Head of caudate nucleus (tissue), 42 donors: Measurements from ENCODE around the gene PROM1.

Experiments
- DNase-seq, 42 donors: peaks; one replicate each; pipeline versions ENCODE4 v3.0.0 to v3.0.0-alpha.2; 2020 to 2021; ENCODE audit warnings: mixed read lengths in 7 of 42
- intact Hi-C: fragments of 100-400 bp; cut with DNase I; formaldehyde crosslinking; loops from one replicate; pipeline ENCODE4 v1.15.0; 2022

The PROM1 gene

DNA sequence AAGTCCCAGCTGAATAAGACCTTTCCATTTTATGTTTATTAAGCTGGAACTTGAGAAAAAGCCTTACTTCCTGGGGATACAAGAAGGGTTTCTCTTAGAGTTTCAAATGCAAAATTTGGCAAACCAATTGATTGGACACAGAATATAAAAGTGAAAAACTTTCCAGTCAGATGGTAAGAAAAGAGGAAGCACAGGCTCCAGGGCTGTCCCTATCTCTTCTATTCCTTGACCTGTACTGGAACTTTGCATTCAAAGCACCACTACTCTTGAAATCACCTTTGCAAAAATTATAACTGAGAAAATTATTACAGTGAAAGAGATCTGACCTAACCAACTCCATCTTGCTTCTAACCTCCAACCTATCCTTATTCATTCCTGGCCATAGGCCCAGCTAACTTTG lies 11.7 kb downstream of the PROM1 start:
- peak in 1 of 42 donors; percentile 7 for DNase-seq
- intact Hi-C loops, result no loop called here

DNA sequence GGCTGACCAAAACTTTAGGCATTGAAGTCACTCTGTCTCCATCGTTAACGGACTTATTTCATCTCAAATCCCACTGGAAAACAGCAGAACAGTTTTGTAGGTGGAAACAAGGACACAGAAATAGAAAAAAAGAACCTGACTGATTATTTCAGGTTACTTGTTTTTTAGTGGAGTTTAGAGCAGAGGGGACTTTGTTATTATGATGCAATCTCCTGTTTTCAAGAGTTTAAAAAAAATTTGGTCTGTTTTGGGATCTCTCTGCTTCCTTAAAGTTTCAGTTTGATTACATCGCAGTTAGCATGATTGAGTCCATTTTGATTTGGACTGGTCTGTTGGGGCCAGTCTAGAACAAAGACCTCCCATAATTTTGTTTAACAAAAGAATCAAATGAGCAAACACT lies 13.6 kb downstream of the PROM1 start:
- intact Hi-C loops, result no loop called here

DNA sequence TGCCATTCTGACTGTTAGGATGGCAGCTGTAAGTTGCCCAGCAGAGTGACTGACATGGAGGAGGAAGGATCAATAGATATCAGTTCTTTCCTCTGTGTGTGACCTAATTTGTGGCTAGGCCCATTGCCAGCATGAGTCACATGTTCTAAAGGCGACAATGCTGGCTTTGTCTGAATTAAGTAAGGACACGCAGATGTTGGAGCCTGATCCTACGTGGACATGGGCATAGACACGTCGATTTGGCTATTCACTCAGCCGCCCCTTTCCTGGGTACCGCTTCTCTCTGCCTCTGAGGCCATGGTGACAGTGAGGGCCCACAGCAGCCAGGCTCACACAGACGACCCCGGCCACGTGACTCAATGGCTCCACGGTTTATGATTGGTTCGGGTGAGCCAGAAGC lies 16.3 kb downstream of the PROM1 start:
- DNase-seq, result peak; percentile 11 to 85 (median 64)
- intact Hi-C loops, result no loop called here

More for the DNA sequence above, 13.6 kb downstream of the PROM1 start:
- no peak for DNase-seq

DNA sequence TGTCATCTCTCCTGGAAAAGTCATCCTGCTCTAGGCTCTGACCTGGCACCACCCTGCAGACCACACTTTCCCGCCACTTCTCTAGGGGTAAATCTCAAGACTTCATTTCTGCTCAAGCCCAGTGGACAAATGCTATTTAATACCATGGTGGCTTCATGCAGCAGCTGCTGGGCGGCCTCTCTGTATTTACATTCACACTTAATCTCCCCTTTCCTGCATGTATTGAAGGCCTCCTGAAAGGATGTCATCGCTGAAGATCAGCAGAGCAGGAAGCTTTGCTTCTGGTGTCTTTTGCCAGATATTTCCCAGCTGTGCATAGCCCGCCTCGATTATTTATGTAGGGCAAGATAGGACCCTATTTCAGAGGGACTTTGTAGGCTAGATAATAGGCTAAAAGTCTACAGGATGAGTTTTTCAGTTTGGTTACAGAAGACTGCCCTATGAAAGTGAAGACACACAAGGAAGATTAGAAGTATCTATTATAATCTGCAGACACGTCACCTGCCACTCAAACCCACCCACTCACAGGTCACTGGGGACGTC lies 17.2 kb downstream of the PROM1 start:
- intact Hi-C loops, result no loop called here
- DNase-seq, result peak in 1 of 42 donors; percentile 39

DNA sequence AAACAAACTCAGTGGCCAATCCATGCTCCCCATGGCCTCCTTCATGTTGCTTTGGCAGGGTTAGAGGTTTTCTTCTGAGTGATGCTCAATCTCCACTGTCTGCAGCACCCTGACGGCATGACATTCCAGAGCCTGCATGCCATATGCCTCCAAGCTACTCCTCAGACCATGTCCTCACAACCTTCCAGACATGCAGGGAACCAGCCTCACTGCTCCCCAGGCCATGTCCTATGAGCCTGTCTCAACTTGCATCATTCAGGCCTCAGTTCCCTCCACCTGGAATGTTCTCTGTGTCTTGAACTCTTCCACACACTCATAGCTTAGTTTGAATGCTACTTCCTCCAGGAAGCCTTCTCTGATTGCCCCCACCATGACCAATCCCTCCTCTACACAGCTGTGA lies 18.8 kb downstream of the PROM1 start:
- intact Hi-C loops, result no loop called here
- no peak for DNase-seq

DNA sequence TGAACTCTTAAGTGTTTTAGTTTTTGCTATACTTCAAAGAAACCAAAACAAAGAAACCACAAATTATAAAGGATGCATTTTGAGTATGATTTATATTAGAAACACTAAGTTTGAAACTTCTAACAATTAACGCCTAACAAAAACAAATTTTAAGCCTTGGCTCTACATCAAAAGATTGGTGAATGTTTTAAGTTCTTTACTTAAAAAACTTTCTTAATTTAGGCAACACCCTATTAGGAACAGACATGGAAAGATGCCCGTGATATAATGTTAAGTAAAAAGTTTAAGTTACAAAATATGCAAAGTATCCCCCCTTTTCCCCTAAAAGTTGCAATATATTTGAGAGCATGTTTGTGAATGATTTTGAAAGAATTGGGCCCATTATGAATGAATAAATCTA lies 21.2 kb downstream of the PROM1 start:
- intact Hi-C loops, result no loop called here
- no peak for DNase-seq

DNA sequence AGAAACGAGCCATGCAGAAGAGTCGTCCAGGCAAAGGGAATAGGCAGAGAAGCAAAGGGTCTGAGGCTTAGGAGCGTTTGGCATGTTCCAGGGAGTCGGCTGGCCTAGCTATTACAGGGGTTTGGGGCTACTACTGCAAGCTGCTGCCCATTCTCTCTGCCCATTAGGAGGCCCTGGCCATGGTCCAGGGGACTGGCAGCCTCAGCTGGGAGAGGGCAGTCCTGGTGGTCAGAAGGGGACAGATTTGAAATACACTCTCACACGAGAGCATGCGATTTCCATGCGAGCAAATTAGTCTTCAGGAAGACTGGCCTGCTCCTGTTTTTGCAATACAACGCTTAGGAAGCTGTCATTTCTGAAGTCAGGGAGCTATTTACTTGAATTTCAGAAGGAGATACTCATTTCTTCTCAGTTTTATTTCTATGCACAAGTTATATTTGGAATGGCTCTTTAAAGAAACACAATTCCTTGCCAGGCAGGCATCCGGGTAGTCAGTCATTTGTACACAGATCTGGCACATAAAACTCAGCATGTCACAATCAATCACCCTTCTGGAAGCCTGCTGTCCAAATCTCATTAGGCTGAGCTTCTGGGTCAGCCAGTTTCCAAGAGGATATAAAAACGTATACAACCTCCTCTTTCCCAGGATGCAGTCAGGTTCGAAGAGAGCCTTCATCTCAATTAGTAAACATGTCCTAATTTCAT lies 27.0 kb downstream of the PROM1 start:
- intact Hi-C loops, result no loop called here
- DNase-seq, result peak in 33 of 42 donors; percentile 11 to 66 (median 34)

DNA sequence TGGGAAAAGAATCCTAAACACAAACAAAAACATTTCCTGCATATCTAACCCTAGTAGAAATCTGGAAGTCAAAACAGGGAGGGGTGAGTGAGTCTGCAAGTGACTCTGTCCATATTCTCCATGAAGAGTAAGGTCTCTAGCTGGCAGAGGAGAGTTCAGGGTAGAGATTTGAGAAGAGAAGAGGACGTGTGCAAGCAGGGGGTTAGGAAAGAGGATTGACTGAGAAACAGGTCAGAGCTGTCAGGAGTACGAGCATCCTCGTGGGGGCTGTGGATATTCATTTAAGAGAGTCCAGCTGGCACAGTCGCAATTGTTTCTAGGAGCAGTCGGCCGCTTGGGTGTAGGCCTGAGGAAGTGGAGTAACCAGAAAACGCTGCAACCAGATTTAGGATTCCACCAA lies 27.9 kb downstream of the PROM1 start:
- intact Hi-C loops, result no loop called here
- peak in 3 of 42 donors; percentile 11 to 23 (median 11) for DNase-seq

DNA sequence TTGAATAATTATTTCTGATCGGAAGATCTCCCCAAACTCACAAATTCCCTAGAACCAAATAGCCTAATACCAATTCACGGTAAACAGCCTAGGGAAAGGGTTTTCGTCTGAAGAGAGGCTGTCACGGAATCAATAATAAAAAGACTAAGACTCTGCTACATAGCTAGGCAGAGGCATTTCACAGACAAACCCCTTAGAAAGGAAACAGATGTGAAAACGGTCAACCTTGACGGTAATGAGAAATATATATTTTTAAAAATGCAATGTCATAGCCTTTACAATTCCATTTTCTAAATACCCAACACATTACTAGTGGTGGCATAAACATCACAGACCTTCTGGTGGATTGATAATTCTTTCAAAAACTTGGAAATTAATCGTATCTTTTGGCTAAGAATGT lies 28.4 kb downstream of the PROM1 start:
- intact Hi-C loops, result no loop called here
- no peak for DNase-seq

DNA sequence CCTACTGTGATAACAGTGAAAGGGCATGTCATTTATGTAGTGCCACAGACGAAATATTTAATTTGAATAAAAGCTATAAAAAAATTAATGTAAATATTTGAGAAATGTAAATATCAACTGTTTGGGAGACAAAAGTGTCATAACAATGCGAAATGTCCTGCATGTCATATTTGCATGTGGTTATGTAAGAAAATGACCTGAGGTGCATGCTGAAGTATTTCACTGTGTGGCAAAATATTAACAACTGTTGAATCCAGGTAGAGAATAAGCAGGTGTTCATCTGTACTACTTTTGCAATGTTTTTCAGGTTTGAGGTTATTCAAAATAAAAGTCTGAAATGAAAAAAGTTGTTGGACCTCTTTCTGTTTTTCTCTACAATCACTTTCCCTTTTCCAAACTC lies 30.9 kb downstream of the PROM1 start:
- intact Hi-C loops, result no loop called here

DNA sequence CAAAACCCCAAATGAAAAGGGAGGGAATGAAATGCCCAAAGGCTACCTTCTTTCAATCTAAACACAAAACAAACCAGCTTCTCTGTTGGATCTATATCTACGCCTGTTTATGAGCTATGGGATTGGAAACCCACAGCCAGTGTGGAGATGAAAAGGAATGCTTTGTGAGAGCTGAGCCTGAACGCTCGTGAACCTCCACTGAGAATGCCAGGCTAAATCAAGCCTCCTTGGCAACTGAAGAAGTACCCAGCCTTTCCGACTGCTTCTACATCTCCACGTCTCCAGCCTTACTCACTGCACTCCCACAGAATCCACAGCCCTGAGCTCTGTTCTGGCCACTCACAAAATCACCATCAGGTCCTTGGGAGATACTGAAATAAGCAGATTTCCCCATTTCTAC lies 31.8 kb downstream of the PROM1 start:
- DNase-seq, result peak in 1 of 42 donors; percentile 16
- intact Hi-C loops, result no loop called here

More for the DNA sequence above, 30.9 kb downstream of the PROM1 start:
- DNase-seq, result no peak

DNA sequence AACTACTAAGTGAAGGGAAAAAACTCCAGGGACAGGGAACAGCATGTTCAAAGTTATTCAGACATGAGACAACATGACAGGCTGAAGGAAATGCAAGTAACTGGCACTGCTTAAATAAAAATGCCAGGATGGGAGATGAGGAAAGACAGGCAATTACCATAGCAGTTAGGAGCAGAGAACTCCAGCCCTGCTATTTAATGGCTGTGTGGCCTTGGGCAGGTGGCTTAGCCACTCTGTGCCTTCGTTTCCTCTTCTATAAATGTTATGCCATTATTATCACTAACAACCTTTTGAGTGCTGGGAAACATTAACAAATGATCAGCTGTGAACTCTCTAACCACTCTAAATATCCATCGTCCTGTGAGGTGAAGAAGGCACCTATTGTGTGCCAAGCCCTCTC lies 32.7 kb downstream of the PROM1 start:
- intact Hi-C loops, result no loop called here
- no peak for DNase-seq

DNA sequence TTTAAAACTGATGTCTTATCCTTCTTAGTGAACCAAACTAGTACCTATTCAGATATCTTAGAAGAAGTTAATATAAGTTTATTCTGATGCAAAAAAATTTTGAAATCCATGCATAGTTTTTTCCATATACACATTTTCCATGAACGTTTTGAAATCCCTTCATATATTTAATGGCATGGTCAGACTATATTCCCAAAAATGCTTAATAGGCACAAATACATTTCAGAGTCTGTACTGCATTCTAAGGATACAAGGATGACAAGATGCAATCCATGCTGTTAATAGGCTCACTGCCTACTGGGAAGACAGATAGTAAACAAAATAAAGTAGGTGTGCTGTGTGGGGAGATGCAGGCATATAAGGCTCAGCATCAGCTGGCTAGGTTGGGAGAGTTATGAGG lies 33.2 kb downstream of the PROM1 start:
- no peak for DNase-seq

DNA sequence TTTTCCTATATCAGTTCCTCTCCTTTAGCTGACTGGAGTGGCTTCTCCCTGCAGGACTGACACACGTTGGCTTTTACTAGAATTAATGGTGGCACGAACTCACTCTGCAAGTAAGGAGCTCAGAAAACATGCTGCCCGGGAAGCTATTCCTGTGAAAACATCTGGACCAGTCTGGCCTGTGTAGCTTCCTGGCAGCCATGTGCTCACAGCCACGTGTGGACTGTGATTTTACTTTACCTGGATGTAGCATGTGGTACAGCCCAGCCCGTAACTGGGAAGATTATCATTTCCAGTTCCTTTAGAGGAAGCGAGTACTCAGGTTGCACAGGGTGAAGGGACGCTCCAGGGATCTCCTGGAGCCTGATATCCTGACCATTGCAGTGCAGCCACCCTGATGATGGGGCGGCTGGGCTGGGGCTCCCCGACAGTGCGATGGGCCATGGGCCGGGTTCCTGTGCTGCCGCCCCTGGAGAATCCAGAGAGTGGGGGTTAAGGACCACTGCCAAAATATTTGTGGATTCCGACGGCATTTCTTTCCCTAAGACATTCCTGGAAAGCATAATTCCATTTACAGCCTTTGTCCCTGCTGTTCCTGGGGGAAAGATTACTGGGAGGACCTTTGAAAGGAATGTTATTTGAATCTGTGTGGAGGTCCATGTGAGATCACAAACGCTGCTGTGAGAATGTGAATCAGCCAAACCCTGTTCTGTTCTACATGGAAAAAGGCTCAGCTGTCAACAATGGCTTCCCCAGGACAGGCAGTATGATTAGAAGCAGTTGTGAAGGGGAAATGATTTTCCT lies 35.0 kb downstream of the PROM1 start:
- intact Hi-C loops, result no loop called here
- DNase-seq, result no peak

More for the DNA sequence above, 33.2 kb downstream of the PROM1 start:
- intact Hi-C loops, result no loop called here

DNA sequence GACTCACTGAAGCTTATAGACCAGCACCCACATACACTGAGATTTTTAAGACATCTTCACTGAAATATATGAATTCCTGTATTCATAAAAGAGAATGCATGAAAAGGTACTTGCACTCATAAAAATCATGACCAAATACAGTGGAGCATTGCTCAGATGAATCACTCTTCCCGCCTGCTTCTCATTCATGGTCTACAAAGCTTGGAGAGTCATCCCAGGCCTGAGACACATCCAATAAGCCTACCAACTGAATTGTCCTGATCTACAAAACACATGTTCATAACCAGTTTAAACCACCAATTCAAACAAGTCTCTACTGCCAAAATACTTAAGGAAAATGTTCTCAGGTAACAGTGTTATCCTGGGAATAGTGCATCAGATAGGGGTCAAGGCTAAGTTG lies 38.1 kb downstream of the PROM1 start:
- no peak for DNase-seq
- intact Hi-C loops, result no loop called here

DNA sequence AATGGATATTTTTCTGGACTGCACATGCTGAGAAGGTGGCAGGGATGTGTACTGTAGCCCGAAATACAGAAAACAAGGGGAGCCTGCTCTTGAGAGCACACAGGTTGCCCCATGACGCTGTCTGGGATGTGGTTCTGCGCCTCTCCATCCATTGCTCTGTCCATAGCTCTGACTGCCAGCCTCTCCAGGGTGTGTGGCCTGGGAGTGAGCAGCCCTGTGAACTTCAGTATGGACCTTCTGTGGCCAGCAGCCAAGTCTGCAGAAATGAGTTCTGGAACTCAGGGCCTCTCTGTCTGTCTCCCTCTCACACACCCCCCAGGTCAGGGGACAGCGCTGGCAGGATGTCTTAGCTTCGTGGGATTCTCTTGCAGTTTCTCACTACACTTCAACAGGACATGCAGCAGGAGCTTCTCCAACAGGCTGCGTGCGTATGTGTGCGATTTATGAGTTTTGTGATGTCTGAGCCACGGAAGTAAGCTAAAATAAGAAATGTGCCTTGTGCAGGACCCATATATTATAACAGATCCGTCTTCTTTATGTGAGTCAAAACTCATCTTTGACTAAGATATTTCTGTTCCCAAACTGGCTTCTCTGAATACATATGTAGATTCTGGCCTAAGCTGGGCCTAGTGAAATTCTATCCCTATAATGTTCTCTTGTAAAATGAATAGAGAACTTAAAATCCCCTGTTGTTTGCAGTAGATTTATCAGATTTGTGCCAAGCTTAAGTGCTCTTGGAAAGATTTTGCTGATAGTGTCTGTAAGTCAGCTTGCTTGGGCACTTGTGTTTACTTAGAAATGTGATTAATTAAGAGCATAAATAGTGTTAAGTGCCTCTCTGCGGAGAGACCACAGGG lies 40.0 kb downstream of the PROM1 start:
- no peak for DNase-seq
- intact Hi-C loops, result no loop called here

DNA sequence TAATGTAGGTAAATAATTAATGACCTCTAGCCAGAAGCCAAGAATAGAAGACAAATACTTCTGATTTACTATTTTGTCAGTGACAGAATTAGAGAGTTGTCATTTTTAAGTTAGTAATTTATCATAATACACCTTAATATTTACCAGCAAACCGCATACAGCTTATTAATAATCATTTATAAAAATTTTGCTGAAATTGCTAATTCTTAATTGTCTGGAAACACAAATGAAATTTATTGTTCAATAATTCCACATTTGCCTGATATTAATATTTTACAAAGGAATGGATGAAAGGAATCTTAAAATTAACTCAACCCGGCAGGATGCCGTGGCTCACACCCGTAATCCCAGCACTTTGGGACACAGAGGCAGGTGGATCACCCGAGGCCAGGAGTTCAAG lies 44.7 kb downstream of the PROM1 start:
- intact Hi-C loops, result no loop called here

DNA sequence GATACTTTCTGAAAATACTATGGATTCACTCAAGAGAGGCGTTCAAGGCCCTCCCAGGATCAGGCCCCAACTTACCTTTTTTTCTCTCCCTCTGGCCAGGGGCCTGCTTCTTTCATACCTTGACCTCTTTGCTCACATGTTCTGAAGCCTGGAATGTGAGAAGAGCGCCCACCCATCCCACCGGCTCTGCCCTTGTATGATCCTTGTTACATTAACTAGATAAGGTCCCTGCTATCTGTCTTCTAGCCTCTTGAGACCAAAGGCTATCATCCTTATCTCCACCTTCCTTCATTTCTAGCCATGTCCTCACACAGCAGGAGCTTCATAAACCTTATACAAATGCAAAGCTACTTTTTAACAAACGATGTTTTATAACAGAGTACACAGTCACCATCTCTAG lies 45.9 kb downstream of the PROM1 start:
- no peak for DNase-seq
- intact Hi-C loops, result no loop called here

More for the DNA sequence above, 44.7 kb downstream of the PROM1 start:
- no peak for DNase-seq

DNA sequence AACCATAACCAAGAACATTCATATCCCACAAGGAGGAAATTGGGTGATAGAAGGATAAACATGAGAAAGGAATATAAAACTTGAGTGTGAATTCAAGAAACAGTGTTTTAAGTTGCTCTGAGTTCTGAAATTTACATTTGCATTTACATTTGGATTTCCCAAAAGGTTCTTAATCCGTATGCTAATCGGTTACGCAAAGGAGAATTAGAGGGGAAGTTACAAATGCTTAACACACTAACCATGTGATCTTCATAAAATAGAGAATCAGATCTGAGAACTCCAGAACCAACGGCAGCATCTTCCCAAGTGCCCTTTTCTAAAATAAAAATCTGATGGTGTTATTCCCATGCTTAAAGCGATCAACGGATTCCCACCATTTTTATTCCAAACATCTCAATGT lies 48.0 kb downstream of the PROM1 start:
- intact Hi-C loops, result no loop called here

More for the DNA sequence above, 48.0 kb downstream of the PROM1 start:
- no peak for DNase-seq
